DMS53 treated with DMSO at 0.1 percent for 48 hours (cell line): Measurements from ENCODE around the gene PRR5L.
A peak's percentile ranks its signal among the peaks of the same experiment; 100 is the strongest.
"Not testable (repeated sequence)": the region's sequence is repeated elsewhere in the genome, so short reads cannot be mapped to it uniquely, and the experiment has no call there.

Source experiments
- DNase-seq: peaks from one replicate; lab custom pipeline; 2025; ENCODE audit not compliant: unreplicated experiment; lab: John Stamatoyannopoulos, UW

Gene PRR5L

GRCh38 chr11:36456156-36456555, 160.1 kb downstream of the PRR5L start:
- DNase-seq, result no peak

GRCh38 chr11:36458129-36458915, 162.2 kb downstream of the PRR5L start:
- no peak for DNase-seq

- no peak for DNase-seq
Observed at GRCh38 chr11:36459046-36459445, 163.0 kb downstream of the PRR5L start.

- no peak for DNase-seq
Observed at GRCh38 chr11:36460220-36460619, 164.1 kb downstream of the PRR5L start.

GRCh38 chr11:36462321-36462720, 166.2 kb downstream of the PRR5L start:
- no peak for DNase-seq

- DNase-seq, result no peak
Observed at GRCh38 chr11:36463781-36464180, 167.7 kb downstream of the PRR5L start.

GRCh38 chr11:36464720-36465119, 168.6 kb downstream of the PRR5L start:
- DNase-seq, result no peak

GRCh38 chr11:36465449-36466163, 169.5 kb downstream of the PRR5L start:
- peak; percentile 37 for DNase-seq

GRCh38 chr11:36467012-36467411, 170.9 kb downstream of the PRR5L start:
- no peak for DNase-seq

GRCh38 chr11:36467916-36468315, 171.8 kb downstream of the PRR5L start:
- DNase-seq, result peak; percentile 53

GRCh38 chr11:36469063-36469462, 173.0 kb downstream of the PRR5L start:
- no peak for DNase-seq

GRCh38 chr11:36469881-36470802, 174.1 kb downstream of the PRR5L start:
- no peak for DNase-seq

GRCh38 chr11:36471577-36471976, 175.5 kb downstream of the PRR5L start:
- no peak for DNase-seq

GRCh38 chr11:36475192-36475591, 179.1 kb downstream of the PRR5L start:
- DNase-seq, result no peak

GRCh38 chr11:36478700-36479329, 182.7 kb downstream of the PRR5L start:
- peak; percentile 51 for DNase-seq

GRCh38 chr11:36480833-36481232, 184.7 kb downstream of the PRR5L start:
- no peak for DNase-seq

GRCh38 chr11:36483042-36483441, 187.0 kb downstream of the PRR5L start:
- DNase-seq, result not testable (repeated sequence)

- no peak for DNase-seq
Observed at GRCh38 chr11:36485298-36486002, 189.4 kb downstream of the PRR5L start.

GRCh38 chr11:36487619-36488018, 191.5 kb downstream of the PRR5L start:
- no peak for DNase-seq

- DNase-seq, result no peak
Observed at GRCh38 chr11:36488096-36488495, 192.0 kb downstream of the PRR5L start.
